Measurements from ENCODE around the gene MAP3K20. TPM values are rescaled to one million over a fixed set of nuclear protein-coding genes. Genes with fewer than 3 reads are reported as not detected.

The MAP3K20 gene
- total and polyA plus RNA-seq, 2 experiments from 2014 or later, result 7.6 to 9.6 TPM

DNA sequence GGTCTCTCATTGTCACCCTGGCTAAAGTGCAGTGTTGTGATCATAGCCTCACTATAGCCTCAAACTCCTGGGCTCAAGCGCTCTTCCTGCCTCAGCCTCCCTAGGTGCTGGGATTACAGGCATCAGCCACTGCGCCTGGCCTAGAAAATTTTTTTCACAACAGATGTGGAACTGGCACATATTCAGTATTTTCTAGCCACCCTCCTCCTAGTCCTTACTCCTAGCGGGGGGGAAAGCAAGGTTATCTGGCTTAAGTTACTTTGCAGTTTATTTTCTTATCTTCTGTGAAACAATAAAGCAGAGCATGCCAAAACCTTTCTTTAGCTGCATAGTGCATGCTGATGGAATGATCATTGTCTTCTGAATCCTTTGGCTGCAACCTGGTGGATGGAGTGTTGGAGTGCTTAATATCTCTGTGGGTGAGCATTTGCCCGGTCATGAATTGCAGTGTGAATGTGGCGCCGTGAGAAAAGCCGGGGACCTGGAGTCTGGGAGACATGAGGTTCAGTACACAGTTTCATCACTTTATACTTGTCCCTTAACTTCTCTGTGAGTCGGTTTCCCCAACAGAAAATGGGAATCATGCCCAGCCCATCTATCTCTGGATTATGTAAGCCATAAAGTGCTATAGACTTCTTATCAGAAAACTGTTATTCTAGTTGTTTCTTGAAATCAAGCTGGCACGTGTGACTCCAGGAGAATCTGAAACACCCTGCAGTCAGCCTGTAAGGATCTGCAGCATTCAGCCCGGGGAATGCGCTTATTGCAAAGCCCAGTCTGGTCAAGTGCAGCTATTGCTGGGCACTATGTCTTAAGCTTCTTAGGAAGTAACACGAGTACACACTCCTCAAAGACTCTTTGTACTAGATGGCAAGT lies 38.2 kb upstream of the MAP3K20 start:
- no peaks in the 10 kb centered on the region for H3K9me3 Mint-ChIP-seq
- peaks cover 9% of the 10 kb centered on the region; the same call in 2 of the 3 replicates for H3K4me1 Mint-ChIP-seq
- no peak overlapping the region for H3K27ac Mint-ChIP-seq

More for the DNA sequence above, 38.2 kb upstream of the MAP3K20 start:
- H3K4me2 ChIP-seq, result no peak overlapping the region
- Mint-ChIP-seq H3K4me3 (no peak overlapping the region), H3K27me3 (ENCODE audit: insufficient read depth, low read depth, poor library complexity) (peaks cover 2% of the 10 kb centered on the region), H3K36me3 (ENCODE audit: low read depth) (no peaks in the 10 kb centered on the region)
- no peaks in the 10 kb centered on the region for H3K4me1 ChIP-seq (ENCODE audit: insufficient read depth)
- H3K79me2 ChIP-seq (replicated peaks; ENCODE audit: insufficient read depth), result no peaks in the 10 kb centered on the region
- H3K36me3 ChIP-seq (ENCODE audit: insufficient read depth), result no peaks in the 10 kb centered on the region
- no peaks in the 10 kb centered on the region for H3K27me3 ChIP-seq (ENCODE audit: insufficient read depth)
- no peak overlapping the region for H3K4me3 ChIP-seq
- ATAC-seq, result no peak
- no peak for DNase-seq (ENCODE audit: low spot score)
- H2AFZ ChIP-seq, result peak overlapping the region; percentile 80; the same call in 1 of the 2 replicates
- no peaks in the 10 kb centered on the region for H3K9me2 ChIP-seq (ENCODE audit: insufficient read depth)
- TF ChIP-seq EZH2phosphoT487 (IDR thresholded peaks at IDR 0.05; ENCODE audit: unreplicated experiment) (no peak), STAT1 (IDR thresholded peaks at IDR 0.05; ENCODE audit: unreplicated experiment) (no peak), CREB1 (CRISPR knock-in tag; IDR thresholded peaks at IDR 0.05; ENCODE audit: low read depth) (no peak), NANOG (IDR thresholded peaks at IDR 0.05; ENCODE audit: borderline replicate concordance) (no peak), EZH2 (IDR thresholded peaks at IDR 0.05; ENCODE audit: low read depth, unreplicated experiment) (no peak), POLR2AphosphoS5 (IDR thresholded peaks at IDR 0.05; ENCODE audit: low read depth) (no peak), ZNF331 (CRISPR knock-in tag; IDR thresholded peaks at IDR 0.05; ENCODE audit: low read depth) (no peak), ZNF462 (CRISPR knock-in tag; IDR thresholded peaks at IDR 0.05) (no peak), ZNF114 (CRISPR knock-in tag; IDR thresholded peaks at IDR 0.05) (no peak), JUNB (IDR thresholded peaks at IDR 0.05; ENCODE audit: unreplicated experiment) (no peak)
- TF ChIP-seq, protein P1, sequence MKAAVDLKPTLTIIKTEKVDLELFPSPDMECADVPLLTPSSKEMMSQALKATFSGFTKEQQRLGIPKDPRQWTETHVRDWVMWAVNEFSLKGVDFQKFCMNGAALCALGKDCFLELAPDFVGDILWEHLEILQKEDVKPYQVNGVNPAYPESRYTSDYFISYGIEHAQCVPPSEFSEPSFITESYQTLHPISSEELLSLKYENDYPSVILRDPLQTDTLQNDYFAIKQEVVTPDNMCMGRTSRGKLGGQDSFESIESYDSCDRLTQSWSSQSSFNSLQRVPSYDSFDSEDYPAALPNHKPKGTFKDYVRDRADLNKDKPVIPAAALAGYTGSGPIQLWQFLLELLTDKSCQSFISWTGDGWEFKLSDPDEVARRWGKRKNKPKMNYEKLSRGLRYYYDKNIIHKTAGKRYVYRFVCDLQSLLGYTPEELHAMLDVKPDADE (IDR thresholded peaks at IDR 0.05), result no peak
- TF ChIP-seq, protein P2, sequence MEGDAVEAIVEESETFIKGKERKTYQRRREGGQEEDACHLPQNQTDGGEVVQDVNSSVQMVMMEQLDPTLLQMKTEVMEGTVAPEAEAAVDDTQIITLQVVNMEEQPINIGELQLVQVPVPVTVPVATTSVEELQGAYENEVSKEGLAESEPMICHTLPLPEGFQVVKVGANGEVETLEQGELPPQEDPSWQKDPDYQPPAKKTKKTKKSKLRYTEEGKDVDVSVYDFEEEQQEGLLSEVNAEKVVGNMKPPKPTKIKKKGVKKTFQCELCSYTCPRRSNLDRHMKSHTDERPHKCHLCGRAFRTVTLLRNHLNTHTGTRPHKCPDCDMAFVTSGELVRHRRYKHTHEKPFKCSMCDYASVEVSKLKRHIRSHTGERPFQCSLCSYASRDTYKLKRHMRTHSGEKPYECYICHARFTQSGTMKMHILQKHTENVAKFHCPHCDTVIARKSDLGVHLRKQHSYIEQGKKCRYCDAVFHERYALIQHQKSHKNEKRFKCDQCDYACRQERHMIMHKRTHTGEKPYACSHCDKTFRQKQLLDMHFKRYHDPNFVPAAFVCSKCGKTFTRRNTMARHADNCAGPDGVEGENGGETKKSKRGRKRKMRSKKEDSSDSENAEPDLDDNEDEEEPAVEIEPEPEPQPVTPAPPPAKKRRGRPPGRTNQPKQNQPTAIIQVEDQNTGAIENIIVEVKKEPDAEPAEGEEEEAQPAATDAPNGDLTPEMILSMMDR (conservative IDR thresholded peaks at IDR 0.05; ENCODE audit: low read depth in 2 of 2), result no peak
- TF ChIP-seq, protein P3, sequence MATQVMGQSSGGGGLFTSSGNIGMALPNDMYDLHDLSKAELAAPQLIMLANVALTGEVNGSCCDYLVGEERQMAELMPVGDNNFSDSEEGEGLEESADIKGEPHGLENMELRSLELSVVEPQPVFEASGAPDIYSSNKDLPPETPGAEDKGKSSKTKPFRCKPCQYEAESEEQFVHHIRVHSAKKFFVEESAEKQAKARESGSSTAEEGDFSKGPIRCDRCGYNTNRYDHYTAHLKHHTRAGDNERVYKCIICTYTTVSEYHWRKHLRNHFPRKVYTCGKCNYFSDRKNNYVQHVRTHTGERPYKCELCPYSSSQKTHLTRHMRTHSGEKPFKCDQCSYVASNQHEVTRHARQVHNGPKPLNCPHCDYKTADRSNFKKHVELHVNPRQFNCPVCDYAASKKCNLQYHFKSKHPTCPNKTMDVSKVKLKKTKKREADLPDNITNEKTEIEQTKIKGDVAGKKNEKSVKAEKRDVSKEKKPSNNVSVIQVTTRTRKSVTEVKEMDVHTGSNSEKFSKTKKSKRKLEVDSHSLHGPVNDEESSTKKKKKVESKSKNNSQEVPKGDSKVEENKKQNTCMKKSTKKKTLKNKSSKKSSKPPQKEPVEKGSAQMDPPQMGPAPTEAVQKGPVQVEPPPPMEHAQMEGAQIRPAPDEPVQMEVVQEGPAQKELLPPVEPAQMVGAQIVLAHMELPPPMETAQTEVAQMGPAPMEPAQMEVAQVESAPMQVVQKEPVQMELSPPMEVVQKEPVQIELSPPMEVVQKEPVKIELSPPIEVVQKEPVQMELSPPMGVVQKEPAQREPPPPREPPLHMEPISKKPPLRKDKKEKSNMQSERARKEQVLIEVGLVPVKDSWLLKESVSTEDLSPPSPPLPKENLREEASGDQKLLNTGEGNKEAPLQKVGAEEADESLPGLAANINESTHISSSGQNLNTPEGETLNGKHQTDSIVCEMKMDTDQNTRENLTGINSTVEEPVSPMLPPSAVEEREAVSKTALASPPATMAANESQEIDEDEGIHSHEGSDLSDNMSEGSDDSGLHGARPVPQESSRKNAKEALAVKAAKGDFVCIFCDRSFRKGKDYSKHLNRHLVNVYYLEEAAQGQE (IDR thresholded peaks at IDR 0.05; ENCODE audit: unreplicated experiment), result no peak
- H4K20me1 ChIP-seq (replicated peaks; ENCODE audit: insufficient read depth), result no peaks in the 10 kb centered on the region
- no peak overlapping the region for H3K27ac ChIP-seq (ENCODE audit: low read depth)
- no peaks in the 10 kb centered on the region for H3F3A ChIP-seq (replicated peaks; ENCODE audit: low read depth)
